ENCODE measurements around the gene KIAA0930.

DNA sequence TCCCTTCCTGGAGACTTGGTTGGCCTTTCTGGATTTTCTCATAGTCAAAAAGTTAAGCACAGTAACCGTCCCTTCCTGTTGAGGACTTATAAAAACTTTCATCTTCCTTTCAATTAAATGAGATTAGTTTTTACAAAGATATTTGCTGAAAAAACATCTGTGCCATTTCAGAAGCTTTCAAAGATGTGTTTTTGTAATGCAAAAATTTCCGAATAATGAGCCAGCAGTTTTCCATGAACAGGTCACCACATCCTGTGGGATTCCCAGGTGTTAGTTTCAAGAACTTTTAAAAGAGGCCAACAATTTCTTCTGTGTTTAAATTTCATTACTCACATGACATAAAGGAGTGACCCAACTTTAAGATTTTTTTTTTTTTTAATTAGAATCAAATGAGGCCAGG, 58.9 kb downstream of the KIAA0930 start:
- TF ChIP-seq CTCF (IDR thresholded peaks at IDR 0.05; ENCODE audit: insufficient read depth, low read length, poor library complexity, severe bottlenecking) (no peak), EZH2phosphoT487 (conservative IDR thresholded peaks at IDR 0.05; ENCODE audit: low read length) (no peak)
